HG03025 (cell line): ENCODE results near the gene VAC14.

ENCODE experiments used
- ATAC-seq: cut with Tn5 transposase; IDR thresholded peaks from one replicate; pipeline ENCODE4 v1.9.1; 2021; ENCODE audit warnings: mild to moderate bottlenecking, moderate library complexity; ENCODE audit not compliant: unreplicated experiment, low FRiP score

The VAC14 gene

DNA sequence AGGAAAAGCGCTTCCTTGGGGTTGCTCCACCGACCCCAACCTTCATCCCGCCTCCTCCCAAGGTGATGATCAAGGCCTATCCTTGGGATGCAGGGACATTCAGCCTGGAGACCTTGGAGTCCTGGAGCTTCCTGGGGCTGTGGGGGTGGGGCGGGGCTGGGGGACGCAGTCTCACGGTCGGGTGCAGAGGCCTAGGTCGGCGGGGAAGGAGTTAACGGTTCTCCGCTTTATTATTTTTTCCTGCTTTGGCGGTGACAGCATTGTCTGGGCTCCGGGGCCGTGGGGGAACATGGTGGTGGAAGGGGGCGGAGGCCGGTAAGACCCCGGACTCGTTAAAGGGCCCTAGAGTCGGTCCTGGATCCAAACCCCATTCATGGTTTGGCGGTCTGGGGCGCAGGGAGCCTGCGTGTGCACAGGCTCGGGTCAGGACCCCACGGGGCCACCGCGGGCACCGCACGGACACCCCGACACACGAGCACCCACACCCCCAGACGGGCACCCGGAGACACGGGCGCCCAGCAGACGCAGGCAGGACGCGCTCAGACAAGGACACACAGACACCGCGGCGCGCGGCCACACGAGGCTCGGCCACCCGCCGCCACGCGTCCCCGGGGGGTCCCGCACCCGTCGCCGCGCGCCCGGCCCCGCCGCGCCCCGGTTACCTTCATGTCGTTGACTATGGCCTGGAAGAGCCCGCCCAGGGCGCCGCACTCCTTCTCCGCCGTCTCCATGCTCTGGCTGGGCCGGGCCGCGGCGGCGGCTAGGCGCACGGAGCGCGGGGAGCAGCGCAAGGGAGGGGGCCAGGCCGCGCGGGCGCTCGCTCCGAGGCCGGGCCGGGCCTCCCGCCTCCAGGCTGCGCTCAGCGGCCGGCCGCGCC lies 115.7 kb downstream of the VAC14 start:
- no peak for ATAC-seq

DNA sequence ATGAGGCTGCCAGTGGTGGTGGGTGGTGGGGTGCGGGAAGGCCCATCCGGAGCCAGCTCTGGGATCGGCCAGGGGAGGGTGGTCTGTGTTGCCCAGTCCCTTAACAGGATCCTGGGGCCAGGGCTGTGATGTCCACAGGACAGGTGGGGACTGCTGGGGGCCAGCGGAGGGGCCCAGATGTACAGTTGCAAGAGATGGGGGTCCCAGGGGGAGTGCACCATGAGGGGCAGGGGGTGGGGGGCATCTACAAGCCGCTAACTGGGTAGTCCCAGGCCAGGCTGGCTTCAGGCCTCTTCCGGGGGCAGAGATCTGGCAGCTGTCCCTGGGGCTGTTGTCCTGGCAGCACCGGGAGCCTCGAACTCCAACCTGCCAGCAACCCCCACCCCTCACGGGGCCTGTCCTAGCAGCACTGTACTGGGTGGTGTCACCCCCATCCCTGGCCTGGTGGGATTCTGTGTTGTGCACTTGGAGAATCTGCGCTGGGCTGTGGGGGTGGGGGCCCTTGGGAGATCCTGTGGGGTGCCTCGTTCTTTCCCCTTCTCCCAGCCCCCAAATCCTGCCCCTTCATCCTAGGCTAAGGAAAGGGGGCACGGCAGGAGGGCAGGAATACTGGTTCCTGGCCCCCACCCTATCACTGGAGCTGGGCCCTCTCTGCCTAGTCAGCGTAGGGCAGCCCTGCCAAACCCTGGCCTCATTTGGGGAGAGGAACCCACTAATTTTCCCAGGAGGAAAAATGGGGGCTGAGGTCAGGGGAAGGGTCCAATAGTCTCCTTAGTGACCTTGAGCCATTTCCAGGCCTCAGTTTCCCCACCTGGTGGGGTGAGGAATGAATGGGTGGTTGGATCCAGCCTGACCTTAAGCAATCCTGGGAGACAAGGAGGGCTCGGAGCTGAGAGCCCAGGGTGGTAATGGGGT lies 116.6 kb downstream of the VAC14 start:
- no peak for ATAC-seq

DNA sequence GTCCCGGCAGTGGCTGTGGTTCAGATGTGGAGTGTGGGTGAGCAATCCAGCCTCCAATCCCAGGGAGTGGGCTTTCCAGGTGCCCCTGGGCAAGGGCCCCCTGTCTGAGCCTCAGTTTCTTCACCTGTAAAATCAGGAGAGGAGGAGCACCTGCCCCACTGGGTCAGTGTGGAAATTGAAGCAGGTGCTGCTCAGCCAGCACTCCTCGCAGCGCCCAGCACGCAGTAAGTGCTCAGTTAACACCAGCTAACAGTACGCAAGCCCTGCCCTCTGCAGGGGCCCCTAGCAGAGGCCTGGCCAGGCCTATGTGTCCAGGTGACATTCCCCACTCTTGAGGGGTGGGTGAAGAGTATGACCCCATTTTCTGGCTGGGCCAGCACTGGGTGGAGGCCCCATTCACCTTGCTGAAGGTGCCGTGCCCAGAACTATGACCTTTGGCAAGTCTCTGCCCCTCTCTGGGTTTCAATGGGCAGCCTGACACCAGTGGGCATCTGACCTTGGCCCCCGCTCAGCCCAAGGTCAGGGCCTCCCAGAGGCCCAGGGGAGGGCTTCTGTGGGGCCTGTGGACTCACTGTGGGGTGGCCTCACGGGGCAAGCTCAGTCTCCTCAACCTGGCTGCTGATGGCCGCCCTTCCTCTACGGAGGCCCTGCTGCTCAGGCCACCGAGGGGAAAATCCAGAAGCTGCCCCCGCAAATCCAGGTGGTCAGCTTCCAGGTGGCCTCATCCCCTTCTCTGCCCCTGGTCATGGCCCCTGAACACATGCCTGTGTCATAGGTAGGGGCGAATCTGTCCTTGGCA lies 117.6 kb downstream of the VAC14 start:
- ATAC-seq = no peak

DNA sequence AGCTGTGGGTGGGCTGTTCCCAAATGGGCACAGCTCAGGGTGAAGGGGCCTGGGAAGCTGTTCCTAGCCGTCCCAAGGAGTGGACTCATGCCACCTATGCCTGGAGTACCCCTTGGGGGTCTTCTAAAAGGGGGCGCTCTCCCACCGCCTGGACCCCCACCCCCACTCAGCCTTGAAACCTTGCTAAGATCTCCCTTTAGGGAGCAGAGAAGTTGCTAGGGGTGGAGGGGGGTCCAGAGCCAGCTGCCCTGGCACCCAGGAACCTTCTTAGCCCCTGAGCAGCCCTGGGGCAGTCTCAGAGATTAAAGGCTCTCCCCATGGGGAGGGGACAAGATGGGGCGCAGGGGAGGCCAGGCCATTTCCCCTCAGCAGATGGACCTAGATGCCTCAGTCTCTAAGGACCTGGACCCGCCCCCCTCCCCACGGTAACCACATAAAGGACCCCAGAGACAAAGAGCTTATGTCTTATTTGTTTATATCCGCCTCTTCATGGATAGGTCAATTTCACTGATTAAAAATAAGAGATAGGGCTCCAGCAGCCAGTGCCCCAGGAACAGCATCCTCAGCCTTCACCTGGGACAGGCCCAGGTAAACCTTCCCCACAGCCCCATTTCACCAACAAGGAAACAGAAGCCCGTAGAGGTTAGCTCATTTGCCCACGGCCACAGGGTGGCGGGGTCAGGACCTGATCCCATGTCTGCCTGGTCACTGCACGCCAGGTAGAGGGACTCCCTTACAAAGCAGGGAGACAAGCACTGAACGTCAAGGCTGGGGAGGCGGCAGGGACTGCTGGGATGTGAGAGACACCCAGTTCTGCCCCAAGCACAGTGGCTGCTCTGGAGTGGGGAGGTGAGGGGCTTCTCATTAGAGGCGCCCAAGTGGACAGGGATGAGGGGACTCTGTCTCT lies 118.5 kb downstream of the VAC14 start:
- no peak for ATAC-seq

DNA sequence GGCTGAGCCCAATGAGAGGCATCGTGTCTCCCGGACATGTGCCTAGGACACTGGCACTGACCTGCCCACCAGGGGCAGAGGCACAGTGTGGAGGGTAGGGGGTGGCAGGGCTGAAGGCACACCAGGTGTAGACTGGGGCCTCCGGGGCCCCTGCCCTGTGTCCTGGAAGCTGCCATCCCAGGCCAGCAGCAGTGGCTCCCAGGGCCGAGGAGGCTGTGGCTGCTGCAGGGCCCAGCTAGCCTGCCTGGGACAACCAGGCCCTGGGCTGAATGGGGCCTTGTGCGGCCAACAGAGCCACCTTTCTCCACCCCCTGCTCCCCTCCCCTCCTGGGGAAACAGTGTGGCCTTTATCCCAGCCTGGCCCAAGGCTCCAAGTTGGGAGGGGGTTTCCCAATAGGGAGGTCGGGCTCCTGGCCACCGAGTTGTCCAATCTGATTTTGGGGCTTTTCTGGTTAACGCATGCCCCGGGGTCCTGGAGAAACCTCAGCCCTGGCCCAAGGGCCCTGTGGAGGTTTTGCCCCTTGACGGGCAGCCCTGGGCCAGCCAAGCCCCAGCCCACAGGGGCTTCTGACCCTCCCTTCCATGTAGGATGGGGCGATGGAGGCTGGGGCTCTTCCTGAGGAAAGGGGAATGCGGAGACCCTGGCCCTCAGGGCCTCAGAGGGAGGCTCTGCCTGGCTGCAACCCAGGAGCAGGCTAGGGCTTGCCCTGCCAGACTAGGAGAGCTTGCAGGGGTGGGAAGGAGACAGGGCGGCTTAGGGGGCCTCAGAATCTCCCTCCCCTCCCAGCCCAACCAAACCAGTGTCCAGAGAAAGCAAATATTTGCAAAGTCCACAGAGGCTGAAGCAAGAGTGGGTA lies 119.3 kb downstream of the VAC14 start:
- ATAC-seq = no peak

DNA sequence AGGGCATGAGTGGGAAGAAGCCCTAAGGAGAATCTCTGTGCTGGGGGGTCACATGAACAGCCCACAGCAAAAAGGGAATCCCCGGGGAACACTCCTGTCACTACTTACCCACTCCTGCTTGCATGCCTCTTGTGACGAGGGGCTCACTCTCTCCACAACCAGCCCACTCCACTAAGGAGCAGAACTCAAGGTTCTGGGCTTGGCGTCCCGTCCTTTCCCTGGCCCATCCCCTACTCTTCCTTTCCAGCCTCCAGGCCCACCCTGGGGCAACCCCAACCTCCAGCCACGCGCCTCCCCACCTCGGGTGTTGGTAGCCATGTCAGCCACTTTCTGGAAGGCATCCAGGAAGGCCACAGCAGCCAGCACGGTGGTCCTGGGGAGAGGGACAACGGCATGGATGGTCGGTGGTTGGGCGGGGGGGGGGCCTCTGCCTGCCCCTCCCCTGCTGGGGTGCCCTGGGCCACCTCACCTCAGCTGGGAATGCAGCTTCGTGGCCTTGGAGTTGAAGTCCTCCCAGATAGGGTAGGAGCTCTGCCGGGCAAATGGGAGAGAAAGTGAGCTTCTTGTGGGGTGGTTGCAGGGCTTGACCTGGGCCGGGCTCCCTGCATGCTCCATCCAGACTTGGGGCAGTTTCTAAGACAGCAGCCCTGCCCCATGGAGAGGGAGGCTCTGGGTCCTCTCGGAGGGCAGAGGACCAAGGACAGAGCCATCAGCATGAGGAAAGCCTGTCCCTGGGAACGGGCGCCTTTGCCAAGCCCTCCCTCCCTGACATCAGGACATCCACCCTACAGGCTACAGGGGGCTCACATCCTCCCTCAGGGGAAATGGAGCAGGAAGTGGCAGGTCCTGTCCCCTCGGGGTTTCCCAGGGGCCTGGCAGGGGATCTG lies 120.2 kb downstream of the VAC14 start:
- no peak for ATAC-seq

DNA sequence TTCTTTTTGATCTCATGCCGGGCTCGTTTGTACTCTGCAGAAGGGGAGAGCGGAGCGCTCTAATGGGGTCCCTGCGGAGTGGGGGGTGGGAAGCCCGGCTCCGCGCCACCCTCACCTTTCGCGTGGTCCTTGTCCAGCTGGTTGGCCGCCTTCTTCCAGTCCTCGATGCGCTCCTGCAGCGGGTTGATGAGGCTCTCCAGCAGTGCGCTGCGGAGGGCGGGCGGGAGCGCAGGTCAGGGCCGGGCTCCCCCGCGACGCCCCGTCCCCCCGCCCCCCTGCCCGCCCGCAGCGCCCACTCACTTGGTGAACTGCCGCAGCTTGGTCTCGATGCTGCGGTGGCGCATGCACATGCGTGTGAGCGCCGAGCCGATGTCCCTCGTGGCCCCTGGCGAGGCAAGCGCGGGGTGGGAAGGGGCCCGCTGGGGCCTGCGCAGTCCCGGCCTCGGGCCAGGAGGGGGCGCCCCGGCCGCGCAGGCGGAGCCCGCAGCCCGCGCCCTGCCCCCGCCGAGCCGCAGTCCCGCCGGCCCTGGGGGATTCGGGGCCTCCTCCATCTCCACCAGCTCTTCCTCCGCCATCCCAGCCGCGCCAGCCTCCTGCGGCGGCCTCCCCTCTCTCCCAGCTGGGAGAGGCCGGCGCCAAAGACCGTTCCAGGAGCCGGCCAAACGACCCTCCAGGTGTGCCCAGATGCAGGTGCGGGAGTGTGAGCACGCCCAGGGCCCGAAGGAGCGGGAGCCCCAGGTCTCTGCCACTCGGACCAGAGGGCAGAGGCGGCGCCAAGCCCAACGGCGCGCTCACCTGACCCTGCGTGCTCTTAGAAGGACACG lies 121.1 kb downstream of the VAC14 start:
- no peak for ATAC-seq

DNA sequence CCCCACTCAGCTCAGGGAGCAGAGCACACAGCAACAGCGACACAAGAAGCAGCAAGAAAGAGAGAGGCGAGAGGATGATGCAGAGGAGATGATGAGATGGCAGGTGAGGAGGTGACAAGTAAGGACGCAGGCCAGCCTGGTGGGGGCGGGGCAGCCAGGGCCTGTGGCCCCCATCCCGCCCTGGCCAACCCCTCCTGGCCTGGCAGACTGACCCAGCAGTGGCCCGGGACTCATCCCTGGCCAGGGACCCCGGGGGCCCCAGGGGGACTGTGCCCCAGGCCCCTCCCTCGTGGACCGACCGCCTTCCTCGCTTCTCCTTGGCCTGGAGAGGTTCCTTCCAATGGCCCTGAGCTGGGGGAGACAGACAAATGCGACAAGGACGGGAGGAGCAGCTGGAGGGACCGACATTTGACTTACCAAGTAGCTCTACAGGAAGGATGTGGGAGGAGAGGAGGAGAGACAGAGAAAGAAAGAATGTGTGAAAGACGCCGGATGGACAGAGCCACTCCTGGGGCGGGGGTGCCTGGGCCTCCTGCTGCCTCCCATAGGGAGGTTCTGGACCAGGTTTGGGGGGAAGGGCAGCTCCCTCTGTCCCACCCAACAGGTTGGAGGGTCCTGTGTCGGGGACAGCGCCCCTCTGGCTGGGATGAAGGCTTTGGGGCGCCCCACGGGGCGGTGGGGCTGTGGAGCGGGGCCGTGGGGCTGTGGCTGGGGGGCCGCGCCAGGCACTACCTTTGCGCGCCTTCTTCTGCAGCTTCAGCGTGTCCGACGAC lies 121.9 kb downstream of the VAC14 start:
- ATAC-seq = no peak

DNA sequence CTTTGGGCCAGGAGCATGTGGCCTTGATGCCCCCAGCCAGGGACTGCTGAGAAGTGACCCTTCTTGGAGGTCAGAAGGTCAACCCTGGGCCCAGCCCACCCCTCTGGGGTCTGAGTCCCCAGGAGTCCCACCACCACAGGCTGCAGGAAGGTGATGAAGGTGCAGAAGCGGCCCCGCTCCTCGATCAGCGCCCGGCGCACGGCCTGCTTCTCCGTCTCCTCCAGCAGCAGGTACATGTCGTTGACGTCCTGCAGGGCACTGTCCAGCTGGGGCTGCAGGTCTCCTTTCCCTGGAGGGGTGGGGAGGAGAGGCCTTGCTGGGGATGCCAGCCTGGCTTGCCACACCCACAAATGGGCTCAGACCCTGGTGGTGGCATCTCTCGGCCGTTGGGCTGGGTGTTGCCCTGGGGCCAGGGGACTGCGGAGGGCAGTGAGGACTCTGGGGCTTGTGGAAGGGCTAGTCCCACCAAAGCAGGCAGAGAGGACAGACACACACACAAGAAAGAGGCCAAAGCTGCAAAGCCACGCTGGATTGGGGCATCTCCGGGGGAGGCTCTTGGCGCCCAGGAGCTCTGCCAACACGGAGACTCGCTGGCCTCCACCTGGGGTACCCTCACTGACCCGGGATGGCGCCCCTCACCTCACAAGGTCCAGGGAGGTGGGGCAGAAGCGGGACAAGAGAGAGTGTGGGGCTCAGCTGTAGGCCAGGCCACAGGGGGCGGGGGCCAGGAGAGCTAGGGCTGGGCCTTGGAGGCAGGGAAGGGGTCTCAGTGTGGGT lies 122.6 kb downstream of the VAC14 start:
- ATAC-seq = no peak

DNA sequence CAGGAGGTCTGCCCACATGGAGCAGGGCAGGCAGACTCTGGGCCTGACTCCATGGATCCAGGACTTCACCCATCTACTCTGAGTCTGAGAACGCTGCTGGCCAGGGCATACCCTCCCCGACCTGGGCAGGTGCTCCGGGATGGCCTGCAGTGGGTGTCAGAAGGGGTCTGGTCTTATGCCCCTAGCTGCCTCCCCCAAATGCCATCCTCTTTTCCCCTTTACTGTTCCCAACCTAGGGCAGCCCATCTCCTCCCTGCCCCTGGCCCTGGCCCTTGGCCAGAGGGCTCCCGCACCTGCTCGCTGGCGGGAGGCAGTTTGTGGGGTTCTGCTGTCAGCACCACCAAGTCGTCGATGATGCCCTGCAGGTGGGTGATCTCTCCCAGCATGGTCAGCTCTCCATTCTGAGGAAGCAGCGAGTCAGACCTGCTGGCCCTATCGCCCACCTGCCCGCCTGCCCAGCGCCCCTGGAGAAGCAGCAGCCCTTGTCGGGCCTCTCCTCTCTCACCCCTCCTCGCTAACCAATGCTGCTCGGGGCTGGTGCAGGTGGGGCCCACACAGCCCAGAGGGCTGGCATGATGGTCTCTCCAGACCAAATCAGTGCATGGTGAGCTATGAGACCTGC lies 123.3 kb downstream of the VAC14 start:
- no peak for ATAC-seq

DNA sequence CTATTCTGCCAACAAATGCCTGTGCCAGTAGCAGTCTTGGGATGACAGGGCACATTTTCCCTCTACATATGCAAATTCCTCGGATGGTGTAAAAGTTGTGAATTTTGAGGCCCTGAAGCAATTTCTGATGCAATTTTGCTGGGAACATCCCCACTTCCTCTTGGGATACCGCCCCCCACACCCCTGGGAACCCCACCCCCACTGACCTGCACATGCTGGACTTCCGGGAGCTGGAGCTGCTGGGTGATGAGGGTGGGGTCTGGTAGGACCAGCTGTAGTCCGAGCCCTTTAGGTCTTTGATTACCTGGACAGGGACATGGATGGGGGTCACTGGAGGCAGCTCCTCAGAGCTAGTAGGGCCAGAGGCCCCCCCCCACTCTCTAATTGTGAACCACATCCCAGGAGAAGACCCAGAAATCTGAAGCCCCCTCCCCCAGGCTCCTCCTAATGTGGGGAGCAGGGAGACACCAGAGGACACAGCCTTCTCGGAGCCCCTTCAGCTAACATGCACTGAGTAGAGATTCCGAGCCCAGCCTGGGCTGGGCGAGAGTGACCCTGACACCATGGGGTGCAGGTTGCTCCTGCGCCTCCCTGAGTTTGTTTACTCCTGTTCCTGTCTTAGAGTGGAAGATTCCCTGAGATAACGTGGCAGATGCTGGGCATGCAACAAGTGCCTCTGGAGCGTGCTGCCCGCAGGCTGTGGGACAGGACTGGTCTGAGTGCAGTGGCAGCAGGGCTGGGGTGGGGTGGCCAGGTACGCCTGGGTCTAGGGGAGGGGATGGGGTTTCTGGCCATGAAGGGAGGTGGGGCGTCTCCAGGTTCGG lies 124.1 kb downstream of the VAC14 start:
- no peak for ATAC-seq

DNA sequence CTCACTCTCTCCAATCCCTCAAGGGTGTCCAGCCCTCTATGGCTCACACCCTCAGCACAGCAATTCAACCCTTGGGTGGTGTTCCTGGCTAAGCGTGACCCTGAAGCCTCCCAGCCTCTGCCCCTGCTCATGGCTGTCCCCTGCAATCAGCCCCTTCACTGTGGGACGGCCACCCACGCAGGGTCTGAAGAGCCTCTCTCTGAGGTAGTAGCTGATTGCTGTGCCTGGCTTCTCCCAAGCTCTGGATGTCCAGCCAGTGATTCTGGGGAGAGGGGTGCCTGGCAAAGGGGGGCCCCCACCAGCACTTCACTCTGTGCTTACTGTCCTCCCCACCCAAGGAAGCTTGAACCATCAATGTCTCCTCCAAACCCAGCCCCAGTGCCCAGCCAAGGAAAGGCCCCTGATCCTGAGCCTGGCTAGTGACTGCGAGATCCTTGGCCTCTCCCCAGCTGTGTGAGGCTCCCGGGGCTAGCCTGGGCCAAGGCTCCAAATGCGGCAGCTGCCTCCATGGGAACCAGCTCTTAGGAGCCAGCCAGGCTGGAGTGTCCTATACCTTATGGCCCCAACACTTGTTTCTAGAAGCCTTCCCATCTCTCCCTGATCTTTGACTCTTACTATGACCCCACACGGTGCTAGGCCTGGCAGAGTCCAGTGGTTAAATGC lies 125.0 kb downstream of the VAC14 start:
- ATAC-seq = no peak

DNA sequence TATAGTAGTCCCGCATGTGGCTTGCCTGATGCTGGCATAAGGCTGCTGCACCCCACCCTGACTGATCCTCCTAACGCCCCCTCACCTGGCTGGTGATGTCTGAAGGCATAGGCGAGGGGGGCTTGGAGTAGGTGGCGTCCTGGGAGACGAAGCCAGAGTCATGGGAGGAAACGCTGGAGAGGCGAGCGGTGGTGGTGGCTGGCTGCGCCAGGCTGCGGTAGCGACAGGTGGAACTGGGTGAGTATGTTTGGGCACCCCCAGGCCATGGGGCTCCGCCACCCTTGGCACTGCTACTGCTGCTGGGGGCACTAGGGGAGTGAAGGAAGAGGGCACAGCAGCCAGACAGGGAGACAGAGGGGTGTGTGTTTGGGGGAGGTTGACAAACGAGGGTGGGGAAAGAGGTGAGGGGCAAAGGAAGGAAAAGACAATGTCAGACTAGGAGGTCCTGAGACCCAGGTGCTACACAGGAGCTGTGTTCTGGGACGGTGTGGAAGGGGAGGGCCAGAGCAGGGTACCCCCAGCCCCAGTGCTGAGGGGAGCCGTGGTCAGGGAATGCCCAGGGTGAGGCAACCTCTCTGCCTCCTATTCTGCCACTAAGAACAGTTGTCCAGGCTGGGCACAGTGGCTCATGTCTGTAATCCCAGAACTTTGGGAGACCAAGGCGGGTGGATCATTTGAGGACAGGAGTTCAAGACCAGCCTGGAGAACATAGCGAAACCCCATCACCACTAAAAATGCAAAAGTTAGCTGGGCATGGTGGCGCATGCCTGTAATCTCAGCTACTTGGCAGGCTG lies 126.5 kb downstream of the VAC14 start:
- ATAC-seq = no peak
